Measurements from ENCODE around the gene AFF4.
"Not testable (repeated sequence)": the region's sequence is repeated elsewhere in the genome, so short reads cannot be mapped to it uniquely, and the experiment has no call there.

AFF4 gene

DNA sequence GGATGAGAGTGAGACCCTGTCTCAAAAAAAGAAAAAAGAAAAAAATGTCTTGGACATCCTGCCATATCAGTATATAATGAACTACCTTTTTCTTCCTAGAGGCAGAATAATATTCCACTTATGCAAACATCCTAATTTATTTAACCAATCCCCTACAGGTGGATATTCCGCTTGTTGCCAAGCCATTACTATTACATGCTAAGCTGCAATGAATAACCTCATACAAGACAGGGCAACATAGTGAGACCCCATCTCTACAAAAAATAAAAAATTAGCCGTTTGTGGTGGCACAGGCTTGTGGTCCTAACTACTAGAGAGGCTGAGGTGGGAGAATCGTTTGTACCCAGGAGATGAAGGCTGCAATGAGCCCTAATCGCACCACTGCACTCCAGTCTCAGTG, 1.7 kb upstream of the AFF4 start:
- TF ChIP-seq, protein P1, sequence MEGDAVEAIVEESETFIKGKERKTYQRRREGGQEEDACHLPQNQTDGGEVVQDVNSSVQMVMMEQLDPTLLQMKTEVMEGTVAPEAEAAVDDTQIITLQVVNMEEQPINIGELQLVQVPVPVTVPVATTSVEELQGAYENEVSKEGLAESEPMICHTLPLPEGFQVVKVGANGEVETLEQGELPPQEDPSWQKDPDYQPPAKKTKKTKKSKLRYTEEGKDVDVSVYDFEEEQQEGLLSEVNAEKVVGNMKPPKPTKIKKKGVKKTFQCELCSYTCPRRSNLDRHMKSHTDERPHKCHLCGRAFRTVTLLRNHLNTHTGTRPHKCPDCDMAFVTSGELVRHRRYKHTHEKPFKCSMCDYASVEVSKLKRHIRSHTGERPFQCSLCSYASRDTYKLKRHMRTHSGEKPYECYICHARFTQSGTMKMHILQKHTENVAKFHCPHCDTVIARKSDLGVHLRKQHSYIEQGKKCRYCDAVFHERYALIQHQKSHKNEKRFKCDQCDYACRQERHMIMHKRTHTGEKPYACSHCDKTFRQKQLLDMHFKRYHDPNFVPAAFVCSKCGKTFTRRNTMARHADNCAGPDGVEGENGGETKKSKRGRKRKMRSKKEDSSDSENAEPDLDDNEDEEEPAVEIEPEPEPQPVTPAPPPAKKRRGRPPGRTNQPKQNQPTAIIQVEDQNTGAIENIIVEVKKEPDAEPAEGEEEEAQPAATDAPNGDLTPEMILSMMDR (conservative IDR thresholded peaks at IDR 0.05): no peak
- no peak overlapping the region for H3K27ac ChIP-seq

DNA sequence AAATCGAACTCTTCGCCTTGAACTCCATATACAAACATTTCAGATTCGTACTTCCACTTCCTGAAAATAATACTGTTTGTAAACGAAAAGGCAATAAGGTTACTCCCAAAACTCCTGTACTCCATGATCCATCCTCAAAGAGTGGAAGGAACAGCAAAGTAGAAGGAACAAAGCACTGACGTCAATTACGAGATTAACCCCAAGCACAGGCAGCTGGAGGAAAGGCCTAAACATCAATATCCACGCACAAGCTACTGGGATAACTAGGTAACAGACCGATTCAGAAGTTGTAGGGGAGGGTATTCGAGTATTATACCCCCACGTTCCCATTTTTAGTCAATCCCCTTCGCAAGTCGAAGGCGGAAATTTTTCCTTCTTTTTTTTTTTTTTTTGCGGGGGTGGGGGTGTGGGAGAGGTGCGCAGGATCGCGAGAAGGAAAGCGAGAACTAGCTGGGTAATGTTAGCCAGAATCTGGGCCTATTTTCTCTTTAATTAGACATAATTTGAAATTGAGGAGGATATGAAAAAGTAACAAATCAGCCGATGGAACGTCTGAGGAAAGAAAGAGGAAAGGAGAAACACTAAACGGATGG, 909 bp downstream of the AFF4 start:
- TF ChIP-seq, protein P1 (conservative IDR thresholded peaks at IDR 0.05): no peak

DNA sequence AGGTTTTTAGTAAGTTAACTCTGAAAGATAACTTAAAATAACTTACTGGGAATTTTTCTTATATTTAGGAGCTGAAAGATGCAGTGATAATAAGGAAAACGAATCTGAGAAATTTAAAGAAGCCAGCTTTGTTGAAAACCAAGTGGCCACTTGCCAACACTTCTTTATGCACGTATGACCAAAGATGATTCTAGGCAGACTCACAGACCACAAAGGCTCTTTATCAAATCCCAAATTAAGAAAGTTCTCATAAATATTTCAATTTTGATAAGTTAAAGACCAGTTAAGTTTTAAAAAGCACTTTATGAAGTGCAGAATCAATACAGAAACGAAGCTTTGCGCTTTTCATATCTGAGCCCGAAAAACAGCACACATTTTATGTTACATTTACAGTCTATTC, 1.5 kb downstream of the AFF4 start:
- peak overlapping the region; percentile 96 for H3K27ac ChIP-seq

More for the DNA sequence above, 909 bp downstream of the AFF4 start:
- peak overlapping the region; percentile 96 for H3K27ac ChIP-seq

DNA sequence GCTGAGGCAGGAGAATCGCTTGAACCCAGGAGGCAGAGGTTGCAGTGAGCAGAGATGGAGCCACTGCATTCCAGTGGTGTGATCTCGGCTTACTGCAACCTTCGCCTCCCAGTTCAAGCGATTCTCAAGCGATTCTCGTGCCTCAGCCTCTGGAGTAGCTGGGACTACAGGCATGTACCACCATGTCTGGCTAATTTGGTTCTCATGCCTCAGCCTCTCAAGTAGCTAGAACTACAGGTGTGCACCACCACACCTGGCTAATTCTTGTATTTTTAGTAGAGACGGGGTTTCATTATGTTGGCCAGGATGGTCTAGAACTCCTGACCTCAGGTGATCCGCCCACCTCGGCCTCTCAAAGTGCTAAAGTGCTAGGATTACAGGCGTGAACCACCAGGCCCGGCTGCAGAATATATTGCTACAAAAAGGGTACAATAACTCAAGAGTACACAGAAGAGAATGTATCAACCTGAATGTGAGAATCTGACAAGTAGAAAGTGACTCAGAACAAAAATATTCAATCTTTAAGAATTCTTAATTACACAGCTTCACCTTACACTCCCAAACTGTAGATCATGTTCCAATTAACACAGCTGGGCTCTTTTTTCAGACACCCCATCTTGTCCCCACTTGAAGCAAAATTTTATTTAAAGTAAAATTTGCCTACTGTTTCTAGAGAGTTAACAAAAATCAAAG, 2.2 kb downstream of the AFF4 start:
- peak overlapping the region; percentile 96 for H3K27ac ChIP-seq

More for the DNA sequence above, 1.5 kb downstream of the AFF4 start:
- TF ChIP-seq, protein P1 (conservative IDR thresholded peaks at IDR 0.05): no peak

DNA sequence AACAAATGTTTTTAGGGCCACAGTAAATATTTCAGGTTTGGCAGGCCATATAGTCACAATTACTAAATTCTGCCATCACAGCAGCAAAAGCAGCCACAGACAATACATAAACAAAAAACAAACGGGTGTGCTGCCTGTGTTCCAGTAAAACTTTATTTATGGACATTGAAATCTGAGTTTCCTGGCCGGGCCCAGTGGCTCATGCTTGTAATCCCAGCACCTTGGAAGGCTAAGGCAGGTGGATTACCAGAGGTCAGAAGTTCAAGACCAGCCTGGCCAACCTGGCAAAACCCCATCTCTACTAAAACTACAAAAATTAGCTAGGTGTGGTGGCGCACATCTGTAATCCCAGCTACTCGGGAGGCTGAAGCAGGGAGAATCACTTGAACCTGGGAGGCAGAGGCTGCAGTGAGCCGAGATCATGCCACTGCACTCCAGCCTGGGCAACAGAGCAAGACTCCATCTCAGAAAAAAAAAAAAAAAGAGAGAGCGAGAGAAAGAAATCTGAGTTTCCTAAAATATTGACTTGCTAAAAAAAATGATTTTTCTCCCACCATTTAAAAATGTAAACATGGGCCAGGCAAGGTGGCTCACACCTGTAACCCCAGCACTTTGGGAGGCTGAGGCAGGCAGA, 7.2 kb downstream of the AFF4 start:
- not testable (repeated sequence) for H3K27ac ChIP-seq

DNA sequence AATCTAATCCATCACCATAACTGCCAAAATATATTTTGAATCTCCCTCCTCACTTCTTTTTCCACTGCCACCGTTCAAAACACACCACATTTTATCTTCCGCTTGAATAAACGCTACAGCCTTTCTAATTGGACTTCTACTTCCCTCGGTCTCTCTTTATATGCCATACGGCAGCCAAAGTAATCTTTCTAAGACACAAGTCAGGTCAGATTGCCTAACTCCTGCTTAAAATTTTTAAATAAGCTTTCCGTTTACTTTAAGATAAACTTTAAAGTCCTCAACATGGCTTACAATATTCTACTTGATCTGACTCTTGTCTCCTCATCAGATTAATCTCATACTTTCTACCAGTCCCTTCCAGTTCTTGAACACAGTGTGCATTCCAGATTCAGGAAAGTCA, 9.7 kb downstream of the AFF4 start:
- no peak overlapping the region for H3K27ac ChIP-seq
- TF ChIP-seq, protein P1 (conservative IDR thresholded peaks at IDR 0.05): no peak

DNA sequence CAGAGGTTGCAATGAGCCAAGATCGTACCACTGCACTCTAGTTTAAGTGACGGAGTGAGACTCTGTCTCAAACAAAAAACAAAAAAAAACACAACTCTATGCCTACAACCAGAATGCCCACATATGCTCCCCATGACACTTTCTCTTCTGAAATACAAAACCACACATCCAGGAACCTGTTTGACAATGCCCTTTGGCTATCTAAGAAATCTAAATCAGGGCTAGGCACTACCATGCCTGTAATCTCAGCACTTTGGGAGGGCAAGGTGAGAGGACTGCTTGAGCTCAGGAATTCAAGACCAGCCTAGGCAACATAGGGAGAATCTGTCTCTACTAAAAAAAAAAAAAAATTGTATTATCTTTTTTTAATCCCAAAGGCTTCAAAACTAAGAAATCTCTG, 10.6 kb downstream of the AFF4 start:
- no peak overlapping the region for H3K27ac ChIP-seq
- TF ChIP-seq, protein P1 (conservative IDR thresholded peaks at IDR 0.05): no peak

DNA sequence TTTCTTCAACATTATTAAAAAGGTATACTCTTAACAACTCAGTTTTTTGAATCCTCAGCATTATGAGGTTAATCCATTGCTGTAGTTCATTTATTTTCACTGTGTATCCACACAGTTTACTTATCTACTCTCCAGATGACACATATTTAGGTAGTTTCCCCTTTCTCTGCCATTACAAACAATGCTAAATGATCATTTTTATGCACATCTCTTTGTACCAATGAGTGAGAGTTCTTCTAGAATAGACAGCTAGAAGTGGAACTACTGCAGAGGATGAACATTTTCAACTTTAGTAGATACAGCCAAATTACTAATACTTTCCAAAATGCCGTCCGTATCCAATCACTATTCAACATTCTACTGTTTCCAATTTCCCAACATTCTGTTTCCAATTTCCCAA, 11.5 kb downstream of the AFF4 start:
- no peak overlapping the region for H3K27ac ChIP-seq

More for the DNA sequence above, 11.5 kb downstream of the AFF4 start:
- TF ChIP-seq, protein P1 (conservative IDR thresholded peaks at IDR 0.05): no peak
